GM04503 (cell line): ENCODE results near the gene EXOSC2.

Experiments
- DNase-seq: peaks from one replicate; pipeline ENCODE4 v3.0.0-alpha.2; 2012; ENCODE audit warnings: low read depth

EXOSC2 gene

DNA sequence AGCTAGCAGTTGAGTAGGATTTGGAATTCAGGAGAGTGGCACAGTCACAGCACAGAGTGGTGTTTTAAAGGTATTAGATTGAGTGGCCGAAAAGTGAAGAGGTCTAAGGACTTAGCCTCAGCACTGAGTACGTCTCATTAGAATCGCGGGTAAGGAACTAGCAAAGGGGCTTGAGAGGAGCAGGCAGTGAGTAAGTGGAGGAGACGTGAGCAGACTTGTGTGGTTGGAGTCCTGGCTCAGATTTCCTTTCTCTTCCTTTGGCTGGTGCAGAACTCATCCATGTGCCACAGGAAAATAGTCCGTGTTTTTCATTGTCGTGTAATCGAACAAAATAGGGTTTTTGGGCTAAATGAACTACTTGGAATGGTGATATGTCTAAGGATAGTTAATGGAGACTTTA lies 3.4 kb downstream of the EXOSC2 start:
- no peak for DNase-seq

DNA sequence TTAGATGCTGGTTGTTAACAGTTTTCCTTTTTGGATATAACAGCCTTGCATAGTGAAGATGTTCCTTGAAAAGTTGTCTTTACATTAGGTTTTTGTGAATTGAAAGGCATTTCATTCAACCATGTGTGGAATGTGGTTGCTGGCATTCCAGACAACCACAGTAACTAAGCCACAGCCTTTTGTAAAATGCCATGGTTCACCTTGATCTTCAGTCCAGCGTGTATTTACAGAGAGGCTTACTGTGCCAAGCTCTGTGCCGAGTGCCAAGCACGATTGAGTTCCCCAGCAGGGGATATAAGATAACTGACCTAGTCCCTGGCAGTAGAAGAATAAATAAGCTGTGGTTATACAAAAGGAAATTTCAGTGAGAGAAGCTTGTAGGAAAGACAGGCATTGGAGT lies 4.9 kb downstream of the EXOSC2 start:
- no peak for DNase-seq

GRCh38 chr9:130699047-130699446 lies 5.5 kb downstream of the EXOSC2 start:
- no peak for DNase-seq

DNA sequence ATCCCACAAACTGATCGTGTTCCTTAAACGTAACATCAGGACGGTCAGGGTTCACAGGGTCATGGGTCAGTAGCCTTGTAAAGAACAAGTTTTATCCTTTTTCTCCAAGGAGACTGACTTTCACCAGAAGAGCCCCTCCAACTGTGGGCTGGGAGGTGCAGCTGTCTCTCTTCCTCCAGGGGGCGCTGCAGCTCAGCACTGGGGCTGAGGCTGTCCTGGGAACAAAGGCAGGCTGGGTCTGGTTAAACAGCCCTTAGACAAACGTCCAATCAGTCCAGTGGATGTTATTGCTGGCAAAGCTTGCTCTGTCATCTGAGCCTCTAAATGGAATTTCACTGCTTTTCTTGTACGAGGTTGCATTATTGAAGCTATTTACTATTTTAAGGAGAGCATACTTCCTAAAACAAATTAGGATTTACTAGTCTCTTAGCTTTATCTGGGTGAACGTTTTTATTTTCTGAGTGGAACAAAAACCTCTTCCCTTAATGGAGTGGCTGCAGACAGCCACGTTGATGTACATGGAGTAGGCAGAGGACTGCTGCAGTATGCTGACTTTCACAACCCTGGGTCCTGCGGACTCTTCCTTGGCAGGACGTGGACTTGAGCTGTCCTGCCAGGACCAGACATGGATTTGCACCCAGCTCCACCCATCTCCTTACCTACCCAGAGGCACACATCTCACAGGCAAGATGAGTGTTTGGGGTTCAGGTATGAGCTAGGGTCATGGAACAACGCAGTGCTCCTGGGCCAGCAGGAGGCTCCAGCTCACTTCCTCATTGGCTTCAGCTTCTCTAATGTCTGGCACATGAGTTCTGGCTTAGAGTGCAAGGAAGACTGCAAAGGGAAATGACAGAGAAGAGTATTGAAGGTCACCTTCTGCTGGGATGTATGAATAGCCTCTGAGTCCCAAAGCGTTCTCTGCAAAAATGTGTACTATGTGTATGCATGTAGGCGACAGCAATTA lies 7.8 kb downstream of the EXOSC2 start:
- DNase-seq, result no peak

DNA sequence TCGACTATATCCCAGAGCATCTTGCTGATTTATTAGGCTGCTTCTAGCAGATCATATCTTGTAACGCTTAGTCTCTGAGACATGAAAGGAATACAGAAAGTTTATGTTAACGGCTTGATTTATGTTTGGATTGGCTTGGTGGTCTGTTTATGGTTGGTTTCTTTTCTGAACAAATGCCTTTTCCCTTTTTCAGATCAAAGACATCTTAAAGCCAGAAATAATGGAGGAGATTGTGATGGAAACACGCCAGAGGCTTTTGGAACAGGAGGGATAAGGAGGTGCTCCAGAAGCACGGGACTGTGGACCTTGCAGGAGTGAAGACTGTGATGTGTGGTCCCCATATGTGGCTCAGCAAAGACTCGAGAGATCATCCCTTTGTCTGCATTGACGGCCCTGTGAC lies 9.9 kb downstream of the EXOSC2 start:
- DNase-seq, result no peak

- no peak for DNase-seq
Observed at GRCh38 chr9:130707225-130707976, 13.8 kb downstream of the EXOSC2 start.

GRCh38 chr9:130710822-130711352 lies 17.3 kb downstream of the EXOSC2 start:
- no peak for DNase-seq

- no peak for DNase-seq
Observed at GRCh38 chr9:130711469-130711868, 17.9 kb downstream of the EXOSC2 start.

- peak; percentile 95 for DNase-seq
Observed at GRCh38 chr9:130712564-130713285, 19.1 kb downstream of the EXOSC2 start.

GRCh38 chr9:130713286-130713960 lies 19.8 kb downstream of the EXOSC2 start:
- DNase-seq, result no peak

DNA sequence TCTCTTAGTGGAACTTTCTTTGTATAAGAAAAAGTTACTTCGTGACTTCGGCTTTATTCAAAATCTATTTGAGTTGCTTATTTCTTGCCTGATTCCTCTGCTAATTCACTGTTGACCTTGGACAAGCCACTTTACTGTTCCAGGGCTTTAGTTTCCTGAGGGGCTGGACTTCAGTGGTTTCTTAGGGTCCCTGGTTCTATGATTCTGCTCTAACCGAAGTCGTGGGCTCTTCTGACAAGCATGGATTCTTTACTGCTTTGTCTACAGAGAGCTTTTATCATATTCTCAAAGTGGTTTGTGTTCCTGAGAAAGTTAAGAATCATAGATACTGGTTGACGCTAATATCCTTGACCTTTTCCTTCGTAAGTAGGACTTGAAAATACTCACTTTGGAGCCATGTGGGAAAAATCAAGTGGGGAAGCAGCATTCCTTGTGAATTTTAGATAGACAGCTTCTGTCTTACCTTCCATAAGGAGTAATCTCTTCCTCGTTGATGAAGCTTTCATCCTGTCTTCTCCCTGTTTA lies 21.1 kb downstream of the EXOSC2 start:
- no peak for DNase-seq

- no peak for DNase-seq
Observed at GRCh38 chr9:130715270-130715669, 21.7 kb downstream of the EXOSC2 start.

- no peak for DNase-seq
Observed at GRCh38 chr9:130718562-130718961, 25.0 kb downstream of the EXOSC2 start.

GRCh38 chr9:130720762-130721161 lies 27.2 kb downstream of the EXOSC2 start:
- DNase-seq, result no peak

- no peak for DNase-seq
Observed at GRCh38 chr9:130728721-130729120, 35.1 kb downstream of the EXOSC2 start.

GRCh38 chr9:130729145-130729544 lies 35.6 kb downstream of the EXOSC2 start:
- DNase-seq, result no peak

- DNase-seq, result no peak
Observed at GRCh38 chr9:130731355-130731754, 37.8 kb downstream of the EXOSC2 start.

- DNase-seq, result no peak
Observed at GRCh38 chr9:130732136-130732535, 38.6 kb downstream of the EXOSC2 start.

- no peak for DNase-seq
Observed at GRCh38 chr9:130732793-130733221, 39.2 kb downstream of the EXOSC2 start.

GRCh38 chr9:130735566-130735965 lies 42.0 kb downstream of the EXOSC2 start:
- DNase-seq, result no peak

DNA sequence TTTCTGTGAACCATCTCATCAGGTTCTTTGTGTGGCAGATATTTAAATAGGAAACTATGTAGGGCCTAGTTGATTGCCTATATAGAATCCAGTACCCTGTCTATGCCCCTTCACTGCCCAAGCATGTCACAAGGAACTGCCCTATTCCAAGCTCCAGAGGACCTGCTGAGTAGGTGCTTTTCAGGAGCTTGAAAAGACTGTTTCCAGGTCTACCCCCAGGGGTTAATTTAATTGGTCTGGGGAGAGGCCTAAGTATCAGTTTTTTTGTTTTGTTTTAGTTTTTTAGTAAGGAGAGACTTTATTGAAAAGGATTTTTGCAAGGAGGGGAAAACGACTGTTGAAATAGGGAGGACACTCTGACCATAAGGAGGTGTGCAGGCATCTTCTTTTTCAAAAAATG lies 43.3 kb downstream of the EXOSC2 start:
- DNase-seq, result no peak
